ENCODE measurements around the gene PLPP1.

The PLPP1 gene

GRCh38 chr5:55391707-55392106 lies 143.1 kb downstream of the PLPP1 start:
- Histone ChIP-seq H3K9me3 (ENCODE audit: control insufficient read depth, insufficient read depth, low read length) (no peaks in the 10 kb centered on the region), H3K4me1 (ENCODE audit: control insufficient read depth, low read length) (no peaks in the 10 kb centered on the region), H3K4me3 (ENCODE audit: low read length) (no peak overlapping the region), H3F3A (ENCODE audit: control insufficient read depth, insufficient read depth) (0 out of 2 replicates have a peak, but pooled peaks cover under 1% of the 10 kb centered on the region), H3K27ac (ENCODE audit: low read depth, low read length) (no peak overlapping the region), H3K36me3 (ENCODE audit: control insufficient read depth, low read length) (peaks cover 81% of the 10 kb centered on the region), H3K79me2 (ENCODE audit: control insufficient read depth, low read length) (no peaks in the 10 kb centered on the region), H3K4me2 (ENCODE audit: low read length) (no peak overlapping the region), H3K9me2 (replicated peaks; ENCODE audit: control insufficient read depth, low read length) (no peaks in the 10 kb centered on the region), H4K20me1 (ENCODE audit: control insufficient read depth, insufficient read depth, low read depth, low read length) (no peaks in the 10 kb centered on the region), H3K27me3 (ENCODE audit: control insufficient read depth, low read length) (no peaks in the 10 kb centered on the region)
- TF ChIP-seq EZH2phosphoT487 (IDR thresholded peaks at IDR 0.05; ENCODE audit: borderline replicate concordance, low read length) (no peak), CTCF (IDR thresholded peaks at IDR 0.05; ENCODE audit: low read depth, low read length, poor library complexity, severe bottlenecking) (no peak)

DNA sequence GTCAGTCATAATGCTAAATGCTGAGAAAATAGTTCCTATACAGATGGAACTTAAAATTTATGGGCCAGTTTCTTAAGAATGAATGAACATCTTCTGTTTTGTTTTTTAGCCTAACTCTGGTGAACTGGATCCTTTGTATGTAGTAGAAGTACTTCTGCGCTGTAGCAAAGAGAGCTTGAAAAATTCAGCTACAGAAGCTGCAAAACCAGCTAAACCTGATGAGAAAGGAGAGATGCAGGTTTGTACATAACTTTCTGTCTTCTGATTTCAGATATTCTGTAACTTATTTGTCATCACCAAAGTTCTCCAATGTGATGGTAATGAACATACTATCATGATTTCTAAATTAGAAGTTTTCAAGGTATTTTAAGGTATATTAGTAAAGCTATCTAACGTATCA lies 146.9 kb downstream of the PLPP1 start:
- H3K4me1 ChIP-seq (ENCODE audit: control insufficient read depth, low read length) = no peaks in the 10 kb centered on the region
- no peaks in the 10 kb centered on the region for H3K79me2 ChIP-seq (ENCODE audit: control insufficient read depth, low read length)
- H4K20me1 ChIP-seq (ENCODE audit: control insufficient read depth, insufficient read depth, low read depth, low read length) = no peaks in the 10 kb centered on the region
- H3K9me2 ChIP-seq (replicated peaks; ENCODE audit: control insufficient read depth, low read length) = no peaks in the 10 kb centered on the region
- TF ChIP-seq CTCF (IDR thresholded peaks at IDR 0.05; ENCODE audit: low read depth, low read length, poor library complexity, severe bottlenecking) = no peak
- no peak overlapping the region for H3K27ac ChIP-seq (ENCODE audit: low read depth, low read length)
- H3K4me2 ChIP-seq (ENCODE audit: low read length) = no peak overlapping the region
- no peaks in the 10 kb centered on the region for H3K27me3 ChIP-seq (ENCODE audit: control insufficient read depth, low read length)
- no peak overlapping the region for H3K4me3 ChIP-seq (ENCODE audit: low read length)
- H3F3A ChIP-seq (ENCODE audit: control insufficient read depth, insufficient read depth) = 0 out of 2 replicates have a peak, but pooled peaks cover 2% of the 10 kb centered on the region
- H3K36me3 ChIP-seq (ENCODE audit: control insufficient read depth, low read length) = peaks cover 93% of the 10 kb centered on the region
- H3K9me3 ChIP-seq (ENCODE audit: control insufficient read depth, insufficient read depth, low read length) = no peaks in the 10 kb centered on the region

- Histone ChIP-seq H3F3A (ENCODE audit: control insufficient read depth, insufficient read depth) (0 out of 2 replicates have a peak, but pooled peaks cover 2% of the 10 kb centered on the region), H4K20me1 (ENCODE audit: control insufficient read depth, insufficient read depth, low read depth, low read length) (no peaks in the 10 kb centered on the region), H3K9me3 (ENCODE audit: control insufficient read depth, insufficient read depth, low read length) (no peaks in the 10 kb centered on the region), H3K9me2 (replicated peaks; ENCODE audit: control insufficient read depth, low read length) (no peaks in the 10 kb centered on the region), H3K4me2 (ENCODE audit: low read length) (no peak overlapping the region), H3K36me3 (ENCODE audit: control insufficient read depth, low read length) (peaks cover 89% of the 10 kb centered on the region), H3K27me3 (ENCODE audit: control insufficient read depth, low read length) (no peaks in the 10 kb centered on the region), H3K4me1 (ENCODE audit: control insufficient read depth, low read length) (no peaks in the 10 kb centered on the region), H3K4me3 (ENCODE audit: low read length) (no peak overlapping the region), H3K27ac (ENCODE audit: low read depth, low read length) (no peak overlapping the region), H3K79me2 (ENCODE audit: control insufficient read depth, low read length) (peaks cover 2% of the 10 kb centered on the region; the same call in 1 of the 2 replicates)
- TF ChIP-seq CTCF (IDR thresholded peaks at IDR 0.05; ENCODE audit: low read depth, low read length, poor library complexity, severe bottlenecking) = no peak
- no peak for TF ChIP-seq EZH2phosphoT487 (IDR thresholded peaks at IDR 0.05; ENCODE audit: borderline replicate concordance, low read length)
Measured at GRCh38 chr5:55386356-55386755, 148.4 kb downstream of the PLPP1 start.
